ENCODE measurements around the gene GALNT14.

- TF ChIP-seq EZH2 (IDR thresholded peaks at IDR 0.05; ENCODE audit: insufficient read depth, low read length) (no peak), CTCF (IDR thresholded peaks at IDR 0.05; ENCODE audit: insufficient read depth, low read depth, low read length) (no peak)
These were observed 164.1 kb downstream of the GALNT14 start for GRCh38 chr2:30974092-30974491.
